WTC11 (cell line): Measurements from ENCODE around the gene APOA1.

Source experiments
- JUN ChIP-seq: sonication (generic); formaldehyde crosslinking; IDR thresholded peaks from 2 replicates; pipeline ENCODE4 v1.8.0; 2023; ENCODE audit warnings: mild to moderate bottlenecking, missing genetic modification reagents
- NFE2L1 ChIP-seq: sonication (generic); formaldehyde crosslinking; IDR thresholded peaks from 2 replicates; pipeline ENCODE4 v1.8.1; 2023; ENCODE audit warnings: missing genetic modification reagents
- TEAD1 ChIP-seq: sonication (generic); formaldehyde crosslinking; IDR thresholded peaks from 2 replicates; pipeline ENCODE4 v1.8.0; 2022; ENCODE audit warnings: mild to moderate bottlenecking, missing genetic modification reagents
- ZNF232 ChIP-seq: sonication (generic); formaldehyde crosslinking; IDR thresholded peaks from 2 replicates; pipeline ENCODE4 v1.8.0; 2022; ENCODE audit warnings: mild to moderate bottlenecking, missing genetic modification reagents
- TF ChIP-seq, protein P1 (sequence below): fragments of 200-600 bp; IDR thresholded peaks from 2 replicates; pipeline ENCODE4 v1.8.0; 2022; ENCODE audit warnings: antibody characterized with exemption
- TF ChIP-seq, protein P2 (sequence below): fragments of 250-450 bp; sonication (Bioruptor Pico); IDR thresholded peaks from 2 replicates; pipeline ENCODE4 v1.9.0; 2021; ENCODE audit warnings: mild to moderate bottlenecking

GRCh38 chr11:116838321-116839084, 1.1 kb upstream of the APOA1 start:
- TF ChIP-seq, protein P1, sequence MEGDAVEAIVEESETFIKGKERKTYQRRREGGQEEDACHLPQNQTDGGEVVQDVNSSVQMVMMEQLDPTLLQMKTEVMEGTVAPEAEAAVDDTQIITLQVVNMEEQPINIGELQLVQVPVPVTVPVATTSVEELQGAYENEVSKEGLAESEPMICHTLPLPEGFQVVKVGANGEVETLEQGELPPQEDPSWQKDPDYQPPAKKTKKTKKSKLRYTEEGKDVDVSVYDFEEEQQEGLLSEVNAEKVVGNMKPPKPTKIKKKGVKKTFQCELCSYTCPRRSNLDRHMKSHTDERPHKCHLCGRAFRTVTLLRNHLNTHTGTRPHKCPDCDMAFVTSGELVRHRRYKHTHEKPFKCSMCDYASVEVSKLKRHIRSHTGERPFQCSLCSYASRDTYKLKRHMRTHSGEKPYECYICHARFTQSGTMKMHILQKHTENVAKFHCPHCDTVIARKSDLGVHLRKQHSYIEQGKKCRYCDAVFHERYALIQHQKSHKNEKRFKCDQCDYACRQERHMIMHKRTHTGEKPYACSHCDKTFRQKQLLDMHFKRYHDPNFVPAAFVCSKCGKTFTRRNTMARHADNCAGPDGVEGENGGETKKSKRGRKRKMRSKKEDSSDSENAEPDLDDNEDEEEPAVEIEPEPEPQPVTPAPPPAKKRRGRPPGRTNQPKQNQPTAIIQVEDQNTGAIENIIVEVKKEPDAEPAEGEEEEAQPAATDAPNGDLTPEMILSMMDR, result no peak
- TF ChIP-seq NFE2L1 (CRISPR knock-in tag) (no peak), ZNF232 (no peak), JUN (CRISPR knock-in tag) (no peak), TEAD1 (CRISPR knock-in tag) (no peak)
- TF ChIP-seq, protein P2, sequence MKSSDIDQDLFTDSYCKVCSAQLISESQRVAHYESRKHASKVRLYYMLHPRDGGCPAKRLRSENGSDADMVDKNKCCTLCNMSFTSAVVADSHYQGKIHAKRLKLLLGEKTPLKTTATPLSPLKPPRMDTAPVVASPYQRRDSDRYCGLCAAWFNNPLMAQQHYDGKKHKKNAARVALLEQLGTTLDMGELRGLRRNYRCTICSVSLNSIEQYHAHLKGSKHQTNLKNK (CRISPR knock-in tag), result no peak
